IMR-90 (cell line): Measurements from ENCODE around the gene ROGDI. TPM values are rescaled to one million over a fixed set of nuclear protein-coding genes. Genes with fewer than 3 reads are reported as not detected.

Experiments
- ATAC-seq: fragments of 200-7000 bp; cut with Tn5 transposase; 2 replicates; pipeline ENCODE4 v1.9.1; 2020; ENCODE audit warnings: low read depth, mild to moderate bottlenecking, moderate library complexity
- BruUV-seq: library from RNA; stranded (reverse); fragments of 400-500 nt; replicated peaks from 2 replicates; lab custom pipeline; 2021; lab: Mats Ljungman, UMichigan
- CTCF ChIA-PET: fragments of 300-600 bp; formaldehyde crosslinking; extraction: SDS; loops from one replicate; lab custom pipeline; 2021; ENCODE audit warnings: antibody characterized with exemption; lab: Yijun Ruan, JAX
- POLR2A ChIA-PET: fragments of 300-600 bp; sonication (Branson Sonifier 250); formaldehyde crosslinking; loops from one replicate; lab custom pipeline; 2022; ENCODE audit warnings: antibody characterized with exemption; ENCODE audit not compliant: unreplicated experiment; lab: Charles Lee
- DNase-seq: peaks from one replicate; pipeline ENCODE4 v3.0.0; 2013
- H2AFZ ChIP-seq: replicated peaks from 2 replicates; pipeline ENCODE3; 2013; ENCODE audit warnings: low read length, mild to moderate bottlenecking; ENCODE audit not compliant: poor library complexity
- H2AK5ac ChIP-seq: 2 replicates; pipeline ENCODE4 v1.6.1; 2013; ENCODE audit warnings: low read depth, low read length, inconsistent platforms
- H2AK9ac ChIP-seq: replicated peaks from 2 replicates; pipeline ENCODE3; 2013; ENCODE audit warnings: mild to moderate bottlenecking, low read depth, low read length, moderate library complexity; ENCODE audit not compliant: poor library complexity
- H2BK120ac ChIP-seq: 2 replicates; pipeline ENCODE4 v1.6.1; 2013; ENCODE audit warnings: low read depth, low read length, inconsistent platforms
- H2BK15ac ChIP-seq: 3 replicates; pipeline ENCODE4 v1.6.1; 2013; ENCODE audit warnings: low read depth, low read length, inconsistent platforms
- H2BK20ac ChIP-seq: 2 replicates; pipeline ENCODE4 v1.6.1; 2013; ENCODE audit warnings: low read depth, mild to moderate bottlenecking, inconsistent platforms, low read length, moderate library complexity
- H2BK5ac ChIP-seq: 2 replicates; pipeline ENCODE4 v1.6.1; 2013; ENCODE audit warnings: mild to moderate bottlenecking, low read depth, low read length, inconsistent platforms; ENCODE audit not compliant: poor library complexity, severe bottlenecking
- H3K14ac ChIP-seq: replicated peaks from 2 replicates; pipeline ENCODE4 v1.6.1; 2013; ENCODE audit warnings: low read depth, low read length, inconsistent platforms
- H3K18ac ChIP-seq: 2 replicates; pipeline ENCODE4 v1.6.1; 2013; ENCODE audit warnings: low read depth, low read length, control low read depth
- H3K23ac ChIP-seq: 2 replicates; pipeline ENCODE4 v1.6.1; 2013; ENCODE audit warnings: low read depth, low read length, inconsistent platforms
- H3K27ac ChIP-seq: 2 replicates; pipeline ENCODE4 v1.5.1; 2013; ENCODE audit warnings: mild to moderate bottlenecking, control low read depth, low read length; ENCODE audit not compliant: insufficient read depth
- H3K27me3 ChIP-seq: 2 replicates; pipeline ENCODE4 v1.6.1; 2013; ENCODE audit warnings: low read length; ENCODE audit not compliant: control insufficient read depth, insufficient read depth
- H3K36me3 ChIP-seq: 2 replicates; pipeline ENCODE4 v1.6.1; 2013; ENCODE audit warnings: low read length, mixed read lengths; ENCODE audit not compliant: control insufficient read depth, insufficient read depth
- H3K4ac ChIP-seq: 2 replicates; pipeline ENCODE4 v1.6.1; 2013; ENCODE audit warnings: low read depth, low read length, inconsistent platforms
- H3K4me1 ChIP-seq: 2 replicates; pipeline ENCODE4 v1.6.1; 2013; ENCODE audit warnings: low read length, mixed read lengths; ENCODE audit not compliant: control insufficient read depth, insufficient read depth
- H3K4me2 ChIP-seq: 2 replicates; pipeline ENCODE4 v1.6.1; 2013; ENCODE audit warnings: low read depth, mild to moderate bottlenecking, control low read depth, low read length, moderate library complexity
- H3K4me3 ChIP-seq: 2 replicates; pipeline ENCODE4 v1.5.1; 2013; ENCODE audit warnings: low read depth, mild to moderate bottlenecking, control low read depth, low read length, moderate library complexity; ENCODE audit not compliant: insufficient read depth
- H3K56ac ChIP-seq: 2 replicates; pipeline ENCODE4 v1.6.1; 2013; ENCODE audit warnings: low read length, inconsistent platforms; ENCODE audit not compliant: insufficient read depth; ENCODE audit errors: extremely low read depth
- H3K79me1 ChIP-seq, 2 experiments: 2 replicates each; pipeline ENCODE4 v1.6.1; 2013; ENCODE audit warnings: low read length in 2 of 2, inconsistent platforms in 1 of 2, low read depth in 1 of 2
- H3K9ac ChIP-seq: 2 replicates; pipeline ENCODE4 v1.6.1; 2013; ENCODE audit warnings: low read depth, low read length, control low read depth
- H3K9me1 ChIP-seq: 2 replicates; pipeline ENCODE4 v1.6.1; 2013; ENCODE audit warnings: low read length, inconsistent platforms; ENCODE audit not compliant: insufficient read depth
- H3K9me3 ChIP-seq: 2 replicates; pipeline ENCODE4 v1.6.1; 2013; ENCODE audit warnings: low read length; ENCODE audit not compliant: control insufficient read depth, insufficient read depth
- H4K20me1 ChIP-seq: 2 replicates; pipeline ENCODE4 v1.6.1; 2013; ENCODE audit warnings: low read length, inconsistent platforms; ENCODE audit not compliant: insufficient read depth
- H4K5ac ChIP-seq: 2 replicates; pipeline ENCODE4 v1.6.1; 2013; ENCODE audit warnings: mild to moderate bottlenecking, low read depth, low read length, control low read depth
- H4K8ac ChIP-seq, 2 experiments: 2 replicates each; pipeline ENCODE4 v1.6.1; 2013; ENCODE audit warnings: low read depth in 2 of 2, low read length in 2 of 2, control low read depth in 1 of 2, inconsistent platforms in 1 of 2
- H4K91ac ChIP-seq: 2 replicates; pipeline ENCODE4 v1.6.1; 2013; ENCODE audit warnings: low read depth, low read length, inconsistent platforms; ENCODE audit not compliant: insufficient read depth
- BHLHE40 ChIP-seq: fragments of 150-350 bp; IDR thresholded peaks from 2 replicates; pipeline ENCODE4 v1.6.1; 2016; ENCODE audit warnings: mild to moderate bottlenecking, low read depth, low read length
- CEBPB ChIP-seq: IDR thresholded peaks from 2 replicates; pipeline ENCODE4 v1.6.1; 2012; ENCODE audit warnings: low read depth, low read length, improper control_type of control experiment
- CHD1 ChIP-seq: IDR thresholded peaks from 2 replicates; pipeline ENCODE4 v1.6.1; 2012; ENCODE audit warnings: low read depth, low read length, improper control_type of control experiment
- CTCF ChIP-seq: conservative IDR thresholded peaks from 2 replicates; pipeline ENCODE4 v1.5.1; 2012; ENCODE audit warnings: mild to moderate bottlenecking, low read depth, low read length, improper control_type of control experiment
- ELK1 ChIP-seq: fragments of 150-350 bp; IDR thresholded peaks from 2 replicates; pipeline ENCODE4 v1.6.1; 2016; ENCODE audit warnings: low read depth, mild to moderate bottlenecking, low read length, moderate library complexity, borderline replicate concordance
- FOS ChIP-seq: fragments of 150-350 bp; IDR thresholded peaks from 2 replicates; pipeline ENCODE4 v1.6.1; 2016; ENCODE audit warnings: low read depth, low read length
- MAFK ChIP-seq: IDR thresholded peaks from 2 replicates; pipeline ENCODE4 v1.6.1; 2012; ENCODE audit warnings: low read depth, low read length, improper control_type of control experiment
- MAZ ChIP-seq: IDR thresholded peaks from 2 replicates; pipeline ENCODE4 v1.6.1; 2012; ENCODE audit warnings: low read depth, mild to moderate bottlenecking, low read length, improper control_type of control experiment, moderate library complexity, borderline replicate concordance
- MXI1 ChIP-seq: IDR thresholded peaks from 2 replicates; pipeline ENCODE4 v1.6.1; 2012; ENCODE audit warnings: low read depth, mild to moderate bottlenecking, low read length, moderate library complexity, borderline replicate concordance
- NFE2L2 ChIP-seq: fragments of 150-350 bp; IDR thresholded peaks from 2 replicates; pipeline ENCODE4 v1.6.1; 2016; ENCODE audit warnings: low read depth, mild to moderate bottlenecking, low read length
- POLR2A ChIP-seq: IDR thresholded peaks from 2 replicates; pipeline ENCODE4 v1.6.1; 2012; ENCODE audit warnings: mild to moderate bottlenecking, low read depth, low read length
- RAD21 ChIP-seq: IDR thresholded peaks from 2 replicates; pipeline ENCODE4 v1.6.1; 2012; ENCODE audit warnings: low read length, improper control_type of control experiment
- RCOR1 ChIP-seq: IDR thresholded peaks from 2 replicates; pipeline ENCODE4 v1.6.1; 2012; ENCODE audit warnings: mild to moderate bottlenecking, low read length, improper control_type of control experiment; ENCODE audit not compliant: insufficient replicate concordance
- RFX5 ChIP-seq: IDR thresholded peaks from 2 replicates; pipeline ENCODE4 v1.8.0; 2012; ENCODE audit warnings: low read depth, mild to moderate bottlenecking, low read length, moderate library complexity
- SMC3 ChIP-seq: fragments of 150-350 bp; IDR thresholded peaks from 2 replicates; pipeline ENCODE4 v1.6.1; 2016; ENCODE audit warnings: low read depth, mild to moderate bottlenecking, antibody characterized with exemption, low read length, moderate library complexity
- USF2 ChIP-seq: fragments of 150-350 bp; IDR thresholded peaks from 2 replicates; pipeline ENCODE4 v1.6.1; 2017; ENCODE audit warnings: mild to moderate bottlenecking, antibody characterized with exemption, low read length, low read depth
- dilution Hi-C: fragments of 300-500 bp; cut with HindIII; formaldehyde crosslinking; loops from one replicate; pipeline ENCODE4 v1.14.3; 2018; ENCODE audit warnings: low sequenced_read_pairs; ENCODE audit not compliant: unreplicated experiment
- in situ Hi-C: fragments of 300-500 bp; cut with MboI; formaldehyde crosslinking; loops from 3 replicates; pipeline ENCODE4 v1.14.3; 2019; ENCODE audit warnings: low sequenced_read_pairs, inconsistent platforms, mixed read lengths
- intact Hi-C: fragments of 100-400 bp; cut with micrococcal nuclease; formaldehyde crosslinking; loops from 2 replicates; pipeline ENCODE4 v1.10.0; 2022
- polyA plus RNA-seq, 3 experiments: library from polyadenylated mRNA; depleted of rRNA; stranded (reverse); fragments of >200 nt; gene quantifications; 2 replicates each; pipeline ENCODE4 v1.2.3, GENCODE V29; 2012; ENCODE audit warnings: low replicate concordance in 1 of 3
- total RNA-seq: library from RNA; depleted of rRNA; stranded (reverse); fragments of >200 nt; gene quantifications from 2 replicates; pipeline ENCODE4 v1.2.3, GENCODE V29; 2012

ROGDI gene
- total and polyA plus RNA-seq, 2 of the 4 experiments (the other 2 are of a cell fraction), result 13.6 to 27.1 TPM

GRCh38 chr16:4814046-4814445 is 11.6 kb upstream of the ROGDI start:
- H3K79me1 ChIP-seq, result peaks cover 2 to 5% of the 10 kb centered on the region in 2 experiments; a peak in 1 of 4 replicates
- no peak overlapping the region for H3K14ac ChIP-seq
- H3K56ac ChIP-seq, result no peak overlapping the region
- ATAC-seq (peak; percentile 61), DNase-seq (no peak)
- intact Hi-C loops (no loop called here), dilution Hi-C loops (no loop called here), in situ Hi-C loops (no loop called here)
- no peak overlapping the region for H2BK5ac ChIP-seq
- no peak overlapping the region for H3K9ac ChIP-seq
- H2AK5ac ChIP-seq, result no peak overlapping the region
- no peaks in the 10 kb centered on the region for H3K9me3 ChIP-seq
- no peak overlapping the region for H2BK120ac ChIP-seq
- no peak overlapping the region for H3K4me2 ChIP-seq
- H3K27me3 ChIP-seq, result no peaks in the 10 kb centered on the region
- no peaks in the 10 kb centered on the region for H4K20me1 ChIP-seq
- H4K91ac ChIP-seq, result no peak overlapping the region
- H3K27ac ChIP-seq, result no peak overlapping the region
- no peak overlapping the region for H2AK9ac ChIP-seq
- no peak overlapping the region for H3K23ac ChIP-seq
- H3K4me3 ChIP-seq, result no peak overlapping the region
- H3K4ac ChIP-seq, result no peak overlapping the region
- no peak overlapping the region for H4K5ac ChIP-seq
- TF ChIP-seq POLR2A (no peak), NFE2L2 (no peak), CTCF (no peak), CHD1 (no peak), ELK1 (no peak), CEBPB (no peak), MAFK (no peak), RAD21 (no peak), FOS (no peak), RCOR1 (no peak), MAZ (no peak), SMC3 (no peak), RFX5 (no peak), MXI1 (no peak), BHLHE40 (no peak), USF2 (no peak)
- H3K36me3 ChIP-seq, result peaks cover 52% of the 10 kb centered on the region
- BruUV-seq, result no TSS peak
- no peak overlapping the region for H2BK20ac ChIP-seq
- POLR2A ChIA-PET, result interaction anchor here (0.6 kb wide), 1 partner anchor 18 kb away, joined by 13 read pairs; no protein-coding TSS in a partner anchor
- H4K8ac ChIP-seq, result no peak overlapping the region
- no peak overlapping the region for H2AFZ ChIP-seq
- H3K4me1 ChIP-seq, result peaks cover 8% of the 10 kb centered on the region; the same call in 1 of the 2 replicates
- no peak overlapping the region for H2BK15ac ChIP-seq
- H3K18ac ChIP-seq, result no peak overlapping the region
- CTCF ChIA-PET, result no interaction called here
- H3K9me1 ChIP-seq, result no peaks in the 10 kb centered on the region
